GM13977 (cell line): ENCODE measurements around the gene ATG2B.

Source experiments
- DNase-seq: peaks from one replicate; pipeline ENCODE4 v3.0.0; 2012; ENCODE audit warnings: low spot score
- in situ Hi-C: fragments of 300-500 bp; cut with MboI; formaldehyde crosslinking; loops from one replicate; pipeline ENCODE4 v1.12.0; 2022; ENCODE audit warnings: low sequenced_read_pairs, low pct_unique_long_range_greater_than_20kb, mixed read lengths, inconsistent platforms; ENCODE audit not compliant: unreplicated experiment
- TF ChIP-seq, protein P1 (sequence below): IDR thresholded peaks from 2 replicates; pipeline ENCODE4 v1.5.1; 2012; ENCODE audit warnings: mild to moderate bottlenecking, control low read depth; ENCODE audit not compliant: insufficient read depth; ENCODE audit errors: extremely low read depth, missing control alignments

The ATG2B gene

DNA sequence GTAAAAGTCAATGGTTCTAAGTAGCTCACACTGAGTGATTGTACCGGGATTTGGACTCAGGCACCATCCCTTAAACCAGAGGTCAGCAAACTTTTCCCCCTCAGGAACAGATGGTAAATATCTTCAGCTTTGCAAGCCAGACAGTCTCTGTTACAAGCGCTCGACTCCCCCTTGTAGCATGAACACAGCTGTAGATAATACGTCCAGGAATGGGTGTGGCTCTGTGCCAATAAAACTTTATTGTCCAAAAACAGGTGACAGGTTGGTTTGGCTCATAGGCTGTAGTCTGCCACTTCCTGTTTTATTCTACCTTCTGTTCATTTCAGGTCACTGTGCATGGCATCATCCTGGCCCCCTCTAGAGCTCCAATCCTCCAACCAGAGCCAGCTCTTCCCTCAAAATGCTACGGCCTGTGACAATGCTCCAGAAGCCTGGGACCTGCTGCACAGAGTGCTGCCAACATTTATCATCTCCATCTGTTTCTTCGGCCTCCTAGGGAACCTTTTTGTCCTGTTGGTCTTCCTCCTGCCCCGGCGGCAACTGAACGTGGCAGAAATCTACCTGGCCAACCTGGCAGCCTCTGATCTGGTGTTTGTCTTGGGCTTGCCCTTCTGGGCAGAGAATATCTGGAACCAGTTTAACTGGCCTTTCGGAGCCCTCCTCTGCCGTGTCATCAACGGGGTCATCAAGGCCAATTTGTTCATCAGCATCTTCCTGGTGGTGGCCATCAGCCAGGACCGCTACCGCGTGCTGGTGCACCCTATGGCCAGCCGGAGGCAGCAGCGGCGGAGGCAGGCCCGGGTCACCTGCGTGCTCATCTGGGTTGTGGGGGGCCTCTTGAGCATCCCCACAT lies 99.6 kb downstream of the ATG2B start:
- TF ChIP-seq, protein P1, sequence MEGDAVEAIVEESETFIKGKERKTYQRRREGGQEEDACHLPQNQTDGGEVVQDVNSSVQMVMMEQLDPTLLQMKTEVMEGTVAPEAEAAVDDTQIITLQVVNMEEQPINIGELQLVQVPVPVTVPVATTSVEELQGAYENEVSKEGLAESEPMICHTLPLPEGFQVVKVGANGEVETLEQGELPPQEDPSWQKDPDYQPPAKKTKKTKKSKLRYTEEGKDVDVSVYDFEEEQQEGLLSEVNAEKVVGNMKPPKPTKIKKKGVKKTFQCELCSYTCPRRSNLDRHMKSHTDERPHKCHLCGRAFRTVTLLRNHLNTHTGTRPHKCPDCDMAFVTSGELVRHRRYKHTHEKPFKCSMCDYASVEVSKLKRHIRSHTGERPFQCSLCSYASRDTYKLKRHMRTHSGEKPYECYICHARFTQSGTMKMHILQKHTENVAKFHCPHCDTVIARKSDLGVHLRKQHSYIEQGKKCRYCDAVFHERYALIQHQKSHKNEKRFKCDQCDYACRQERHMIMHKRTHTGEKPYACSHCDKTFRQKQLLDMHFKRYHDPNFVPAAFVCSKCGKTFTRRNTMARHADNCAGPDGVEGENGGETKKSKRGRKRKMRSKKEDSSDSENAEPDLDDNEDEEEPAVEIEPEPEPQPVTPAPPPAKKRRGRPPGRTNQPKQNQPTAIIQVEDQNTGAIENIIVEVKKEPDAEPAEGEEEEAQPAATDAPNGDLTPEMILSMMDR, result no peak
- no peak for DNase-seq
- in situ Hi-C loops, result no loop called here

DNA sequence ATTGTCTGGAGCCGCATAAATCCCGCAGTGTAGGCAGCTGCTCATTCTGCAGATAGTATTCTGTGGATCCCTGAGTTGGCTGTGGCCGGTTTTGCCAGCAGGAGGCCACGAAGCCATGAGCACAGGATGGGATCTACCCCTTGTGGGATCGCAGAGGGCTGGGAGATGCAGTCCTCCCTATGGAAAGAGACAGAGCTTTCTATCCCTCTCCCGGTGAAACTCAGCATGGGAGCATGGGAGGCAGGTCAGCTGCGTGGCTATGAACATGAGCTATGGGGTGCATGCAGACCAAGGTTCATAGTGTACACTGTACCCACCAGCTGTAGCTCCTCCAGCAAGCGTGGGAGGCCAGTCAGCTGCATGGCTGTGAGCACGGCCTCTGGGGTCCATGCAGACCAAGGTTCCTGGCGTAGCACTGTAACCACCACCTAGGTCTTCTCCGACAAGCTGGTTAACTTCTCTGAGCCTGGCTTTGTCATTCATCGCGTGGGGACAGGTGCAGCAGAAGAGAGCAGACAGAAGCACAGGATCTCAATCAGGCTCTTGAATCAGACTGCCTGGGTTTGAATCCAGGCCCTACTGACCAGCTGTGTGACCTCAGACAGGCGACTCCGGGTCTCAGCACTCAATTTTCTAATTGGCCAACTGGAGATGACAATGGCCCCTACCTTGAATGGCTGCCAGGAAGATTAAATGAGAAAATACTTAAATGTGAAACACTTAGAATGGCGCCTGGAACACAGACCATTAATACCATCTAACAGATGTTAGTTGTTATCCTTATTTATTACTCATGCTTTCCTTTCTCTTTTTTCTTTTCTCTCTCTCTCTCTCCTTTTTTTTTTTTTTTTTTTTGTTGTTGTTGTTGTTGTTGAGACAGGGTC lies 101.1 kb downstream of the ATG2B start:
- DNase-seq, result no peak
- TF ChIP-seq, protein P1, result no peak
- in situ Hi-C loops, result no loop called here

DNA sequence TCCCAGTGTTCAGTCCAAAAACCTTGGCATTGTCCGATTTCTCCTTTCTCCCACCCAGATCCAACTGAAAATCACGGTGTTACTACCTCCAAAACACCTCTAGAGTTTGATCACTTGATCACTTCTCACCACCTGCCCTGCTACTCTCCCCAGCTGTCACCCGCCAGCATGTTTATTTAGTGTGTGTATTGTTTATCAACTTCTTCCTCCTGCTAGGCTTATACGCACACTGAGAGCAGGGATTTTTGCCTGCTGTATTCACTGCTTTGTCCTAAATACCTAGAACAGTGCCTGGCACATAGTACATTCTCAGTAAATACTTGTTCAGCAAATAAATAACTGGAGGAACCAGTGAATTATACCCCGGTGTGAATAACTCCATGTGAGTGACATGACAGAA lies 102.1 kb downstream of the ATG2B start:
- no peak for DNase-seq
- in situ Hi-C loops, result no loop called here

DNA sequence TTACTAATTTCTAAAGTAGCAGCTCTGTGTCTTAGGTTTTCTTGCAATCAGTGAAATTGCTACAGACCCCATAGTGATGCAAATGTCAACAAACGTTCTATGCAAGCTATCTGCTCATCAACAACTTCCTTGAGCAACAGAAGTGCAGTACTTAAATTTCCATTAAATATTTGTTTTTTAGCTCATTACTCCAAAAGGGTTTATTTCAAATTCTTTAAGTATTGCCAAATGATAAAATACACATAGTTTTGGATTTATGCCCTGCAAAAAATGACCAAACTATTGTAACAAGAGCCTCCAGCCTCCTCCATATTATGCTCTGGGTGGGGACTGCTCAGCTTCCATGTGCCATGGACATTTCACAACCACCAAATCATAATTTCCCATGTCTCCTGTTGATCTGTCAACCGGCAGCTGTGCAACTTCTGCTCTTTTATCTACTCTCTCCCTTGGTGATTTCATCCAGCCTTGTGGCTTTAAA lies 102.8 kb downstream of the ATG2B start:
- no peak for DNase-seq

More for the DNA sequence above, 102.1 kb downstream of the ATG2B start:
- TF ChIP-seq, protein P1, result no peak

DNA sequence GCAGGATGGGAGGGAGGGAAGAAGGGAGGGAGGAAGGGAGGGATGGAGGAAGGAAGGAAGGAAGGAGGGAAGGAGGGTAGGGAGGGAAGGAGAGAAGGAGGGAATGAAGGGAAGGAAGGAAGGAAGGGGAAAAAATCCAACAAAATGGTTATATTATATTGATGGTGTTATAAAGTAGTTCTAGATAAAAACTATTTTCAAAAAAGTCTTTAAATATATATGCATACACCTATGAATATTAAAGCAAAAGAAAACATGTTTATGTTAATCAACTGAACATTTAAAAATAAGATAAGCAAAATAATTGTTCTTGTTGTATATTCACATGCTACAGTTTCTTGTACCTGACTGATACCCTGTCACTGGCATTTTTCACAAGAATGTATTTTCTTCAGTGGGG lies 105.2 kb downstream of the ATG2B start:
- TF ChIP-seq, protein P1, result no peak
- no peak for DNase-seq
- in situ Hi-C loops, result no loop called here

More for the DNA sequence above, 102.8 kb downstream of the ATG2B start:
- TF ChIP-seq, protein P1, result no peak
- in situ Hi-C loops, result no loop called here

DNA sequence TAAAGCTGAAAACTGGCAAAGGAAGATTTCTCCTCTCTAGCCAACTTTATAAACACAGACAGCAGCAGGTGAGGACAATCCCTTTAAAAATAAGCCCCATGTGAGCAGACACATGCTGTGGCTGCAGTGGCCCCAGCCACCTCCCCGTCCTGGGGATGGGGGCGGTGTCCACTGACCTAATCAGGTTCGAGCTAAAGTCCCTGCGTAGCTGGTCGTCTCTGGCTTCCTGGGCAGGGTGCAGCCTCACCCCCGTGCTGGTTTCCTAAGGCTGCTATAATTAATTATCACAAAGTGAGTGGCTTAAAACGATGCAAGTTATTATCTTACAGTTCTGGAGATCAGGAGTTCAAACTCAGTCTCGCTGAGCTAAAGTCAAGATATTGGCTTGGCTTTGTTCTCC lies 106.1 kb downstream of the ATG2B start:
- DNase-seq, result no peak
- in situ Hi-C loops, result no loop called here
- TF ChIP-seq, protein P1, result no peak
